Retinal pigment epithelial cell (primary cell): Measurements from ENCODE around the gene MRO.

ENCODE experiments used
- DNase-seq: peaks from one replicate; pipeline ENCODE4 v3.0.0-alpha.2; 2010; ENCODE audit warnings: low read depth
- H3K4me3 ChIP-seq: 2 replicates; pipeline ENCODE4 v1.5.1; 2011; ENCODE audit warnings: mild to moderate bottlenecking, low read length, control low read depth, moderate library complexity
- TF ChIP-seq, protein P1 (sequence below): conservative IDR thresholded peaks from 2 replicates; pipeline ENCODE4 v1.5.1; 2011; ENCODE audit warnings: low read depth, low read length, control low read depth, inconsistent platforms

MRO gene

DNA sequence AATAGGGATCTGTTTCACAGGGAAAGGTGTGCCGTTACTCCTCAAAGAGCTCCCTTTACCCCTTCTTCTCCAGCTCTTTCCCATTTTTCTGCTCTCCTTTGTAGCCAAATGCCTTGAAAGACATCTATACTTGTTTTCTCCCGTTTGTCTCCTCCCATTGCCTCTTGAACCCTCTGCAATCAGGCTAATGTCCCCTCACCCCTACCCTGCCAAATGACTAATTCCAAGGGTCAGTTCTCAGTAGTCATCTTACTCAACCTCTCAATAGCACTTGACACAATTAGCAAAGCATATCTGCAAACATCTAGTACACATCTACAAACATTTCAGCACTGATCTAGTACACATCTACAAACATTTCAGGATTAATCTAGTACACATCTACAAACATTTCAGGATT, 12.6 kb downstream of the MRO start:
- H3K4me3 ChIP-seq = no peak overlapping the region
- no peak for DNase-seq
- TF ChIP-seq, protein P1, sequence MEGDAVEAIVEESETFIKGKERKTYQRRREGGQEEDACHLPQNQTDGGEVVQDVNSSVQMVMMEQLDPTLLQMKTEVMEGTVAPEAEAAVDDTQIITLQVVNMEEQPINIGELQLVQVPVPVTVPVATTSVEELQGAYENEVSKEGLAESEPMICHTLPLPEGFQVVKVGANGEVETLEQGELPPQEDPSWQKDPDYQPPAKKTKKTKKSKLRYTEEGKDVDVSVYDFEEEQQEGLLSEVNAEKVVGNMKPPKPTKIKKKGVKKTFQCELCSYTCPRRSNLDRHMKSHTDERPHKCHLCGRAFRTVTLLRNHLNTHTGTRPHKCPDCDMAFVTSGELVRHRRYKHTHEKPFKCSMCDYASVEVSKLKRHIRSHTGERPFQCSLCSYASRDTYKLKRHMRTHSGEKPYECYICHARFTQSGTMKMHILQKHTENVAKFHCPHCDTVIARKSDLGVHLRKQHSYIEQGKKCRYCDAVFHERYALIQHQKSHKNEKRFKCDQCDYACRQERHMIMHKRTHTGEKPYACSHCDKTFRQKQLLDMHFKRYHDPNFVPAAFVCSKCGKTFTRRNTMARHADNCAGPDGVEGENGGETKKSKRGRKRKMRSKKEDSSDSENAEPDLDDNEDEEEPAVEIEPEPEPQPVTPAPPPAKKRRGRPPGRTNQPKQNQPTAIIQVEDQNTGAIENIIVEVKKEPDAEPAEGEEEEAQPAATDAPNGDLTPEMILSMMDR = no peak

DNA sequence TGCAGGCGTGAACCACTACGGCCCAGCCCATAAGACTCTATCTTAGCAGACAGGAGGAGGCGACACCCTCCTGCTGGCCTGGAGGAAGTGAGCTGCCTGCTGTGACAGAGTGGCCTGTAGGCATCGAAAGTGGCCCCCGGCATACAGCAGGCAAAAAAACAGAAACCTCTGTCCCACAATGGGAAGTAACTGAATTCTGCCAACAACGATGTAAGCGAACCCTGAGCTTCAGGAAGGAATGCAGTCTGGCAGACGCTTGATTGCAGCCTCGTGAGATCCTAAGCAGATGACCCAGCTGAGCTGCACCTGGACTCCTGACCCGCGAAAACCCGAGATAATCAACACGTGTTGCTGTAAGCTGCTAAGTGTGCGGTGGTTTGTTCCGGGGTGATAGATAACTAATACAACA, 13.6 kb downstream of the MRO start:
- DNase-seq = no peak
- no peak overlapping the region for H3K4me3 ChIP-seq
- TF ChIP-seq, protein P1 = no peak

DNA sequence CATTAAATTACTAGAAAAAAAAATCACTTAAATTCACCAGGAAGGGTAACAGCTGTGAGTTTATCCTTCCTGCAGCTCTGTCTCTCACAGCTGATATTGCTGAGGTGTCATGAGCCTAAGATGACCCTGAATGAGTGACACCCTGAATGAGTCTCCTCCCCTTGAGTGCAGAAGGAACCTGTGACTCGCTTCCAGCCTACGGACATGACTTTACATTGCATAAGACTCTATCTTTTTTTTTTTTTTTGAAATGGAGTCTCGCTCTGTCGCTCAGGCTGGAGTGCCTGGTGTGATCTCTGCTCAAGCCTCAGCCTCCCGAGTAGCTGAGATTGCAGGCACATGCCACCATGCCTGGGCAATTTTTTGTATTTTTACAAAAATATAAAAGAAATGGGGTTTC, 14.1 kb downstream of the MRO start:
- no peak for DNase-seq
- TF ChIP-seq, protein P1 = no peak
- H3K4me3 ChIP-seq = no peak overlapping the region

DNA sequence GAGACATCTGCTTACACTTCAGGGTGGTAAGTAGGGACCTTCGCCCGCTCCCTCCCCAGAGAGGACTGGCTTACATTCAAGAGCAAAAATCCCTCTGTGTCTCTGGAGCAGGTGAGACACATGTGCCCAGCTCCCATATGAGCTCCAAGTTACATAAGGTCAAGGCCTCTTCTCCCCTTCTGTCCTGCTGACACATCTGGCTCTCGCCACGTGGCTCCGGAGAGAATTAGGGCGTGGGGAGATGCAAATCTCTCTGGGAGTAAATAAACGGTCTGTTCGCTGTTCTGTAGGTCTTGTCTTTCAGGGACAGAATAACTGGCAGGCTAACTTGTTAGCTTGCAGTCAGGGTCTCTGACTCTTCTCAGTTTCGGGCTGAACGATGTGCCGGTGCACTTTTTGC, 16.2 kb downstream of the MRO start:
- TF ChIP-seq, protein P1 = no peak
- DNase-seq = no peak
- no peak overlapping the region for H3K4me3 ChIP-seq

DNA sequence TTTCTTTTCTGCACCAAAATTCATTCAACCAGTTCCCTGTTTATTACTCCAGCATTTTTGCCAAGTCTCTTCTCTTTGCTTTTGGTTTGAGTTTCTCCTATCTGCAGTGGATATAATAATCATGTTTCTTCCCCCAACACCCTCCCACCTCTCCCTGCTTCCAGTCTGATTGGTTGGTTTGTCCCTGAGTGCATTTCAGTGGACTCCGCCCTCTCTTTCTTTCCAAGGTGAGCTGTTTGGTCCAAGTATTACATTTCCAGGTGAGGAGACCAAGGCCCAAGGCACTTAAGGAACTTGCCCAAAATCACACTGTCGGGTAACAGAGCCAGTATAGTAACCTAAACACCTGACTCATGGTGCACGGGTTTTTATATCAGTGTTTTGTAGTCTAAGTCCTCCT, 17.7 kb downstream of the MRO start:
- no peak overlapping the region for H3K4me3 ChIP-seq
- DNase-seq = no peak
- TF ChIP-seq, protein P1 = no peak

DNA sequence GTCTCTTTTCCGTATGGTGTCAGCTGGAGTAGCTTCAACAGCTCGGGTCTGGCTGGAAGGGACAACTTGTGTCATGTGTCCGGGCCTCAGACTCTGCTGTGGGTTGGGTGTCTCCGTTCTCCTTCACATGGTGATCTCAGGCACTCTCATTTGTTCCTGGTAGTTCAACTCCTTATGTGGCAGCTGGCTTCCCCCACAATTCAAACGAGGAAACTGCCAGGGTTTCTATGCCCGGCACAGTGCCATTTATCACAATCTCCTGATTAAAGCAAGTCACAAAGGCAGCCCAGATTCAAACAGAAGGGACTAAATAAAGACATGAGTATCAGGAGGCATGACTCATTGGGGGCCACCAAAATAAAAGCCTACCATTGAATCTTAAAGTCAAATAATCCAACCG, 22.7 kb downstream of the MRO start:
- no peak for DNase-seq
- no peak overlapping the region for H3K4me3 ChIP-seq
- TF ChIP-seq, protein P1 = no peak

DNA sequence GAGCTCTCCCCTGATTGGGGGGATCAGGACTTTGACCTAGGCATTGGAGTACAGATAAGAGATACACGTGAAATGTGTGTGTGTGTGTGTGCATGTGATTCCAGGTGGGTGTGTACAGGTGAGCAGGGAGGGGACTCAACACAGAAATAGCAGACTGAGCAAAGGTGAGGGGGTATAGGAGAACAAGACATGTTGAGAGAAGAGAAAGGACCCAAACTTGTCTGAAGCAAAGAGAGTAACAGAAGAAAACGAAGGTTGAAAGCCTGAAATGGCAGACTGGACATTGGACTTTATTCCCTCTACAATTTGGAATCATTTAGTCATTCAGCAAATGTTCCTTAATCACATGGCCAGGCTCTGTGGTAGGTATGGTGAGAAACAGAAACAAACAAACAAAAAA, 23.3 kb downstream of the MRO start:
- TF ChIP-seq, protein P1 = no peak
- no peak overlapping the region for H3K4me3 ChIP-seq
- DNase-seq = no peak
